ENCODE data around the gene PCSK1. TPM values are rescaled to one million over a fixed set of nuclear protein-coding genes. Genes with fewer than 3 reads are reported as not detected.

The PCSK1 gene
- total and polyA plus RNA-seq, 2 of the 8 experiments (the other 6 are each of a cell fraction or from before 2014, with no cell fraction given), result 1.3 to 3.2 TPM

DNA sequence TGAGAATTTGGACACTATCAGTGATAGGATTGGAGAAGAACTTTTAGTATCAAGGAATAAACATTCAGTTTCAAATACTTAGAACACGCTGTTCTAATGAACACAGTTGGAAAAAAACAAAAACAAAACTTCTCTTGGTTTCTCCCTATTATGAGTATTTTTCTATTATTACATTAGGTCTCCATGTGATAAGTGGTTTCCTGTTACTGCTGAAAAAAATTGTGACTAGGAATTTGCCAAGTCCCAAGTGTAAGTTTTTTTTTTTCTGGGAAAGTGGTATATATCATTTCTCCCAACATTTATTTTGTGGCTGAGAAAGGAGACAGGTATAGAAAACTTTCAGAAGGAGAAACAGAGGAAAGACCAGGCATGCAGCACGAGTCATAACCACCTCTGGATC is 41.1 kb downstream of the PCSK1 start:
- no peaks in the 10 kb centered on the region for H3K9me3 ChIP-seq (ENCODE audit: insufficient read depth in 2 of 2, low read depth in 1 of 2, low read length in 1 of 2)
- H2AK5ac ChIP-seq (ENCODE audit: low read depth, low read length), result no peak overlapping the region
- H3K4me1 ChIP-seq (replicated peaks in 1 of 4; ENCODE audit: control insufficient read depth in 3 of 4, insufficient read depth in 4 of 4, low read length in 3 of 4), result no peaks in the 10 kb centered on the region
- H3K23me2 ChIP-seq (ENCODE audit: low read depth, low read length), result no peaks in the 10 kb centered on the region
- no peaks in the 10 kb centered on the region for H3K27me3 ChIP-seq (replicated peaks in 1 of 4; ENCODE audit: control insufficient read depth in 3 of 4, extremely low read depth in 1 of 4, insufficient read depth in 3 of 4, low read length in 3 of 4)
- ChIA-PET POLR2A (ENCODE audit: partially characterized antibody) (no interaction called here), CTCF (ENCODE audit: partially characterized antibody) (interaction anchor here (0.6 kb wide), 1 partner anchor 310 kb away, joined by 4 read pairs; no protein-coding TSS in a partner anchor)
- no peak overlapping the region for H4K5ac ChIP-seq (ENCODE audit: insufficient read length, low read depth, low read length)
- no peak overlapping the region for H2BK120ac ChIP-seq (replicated peaks; ENCODE audit: low read depth, low read length)
- no peak overlapping the region for H3K9ac ChIP-seq (replicated peaks in 1 of 4; ENCODE audit: extremely low read depth in 1 of 4, low read depth in 3 of 4, low read length in 3 of 4)
- H3K56ac ChIP-seq (replicated peaks; ENCODE audit: insufficient read length, low read depth, low read length), result no peak overlapping the region
- H4K91ac ChIP-seq (replicated peaks; ENCODE audit: insufficient read length, low read length), result no peak overlapping the region
- H3K14ac ChIP-seq (ENCODE audit: insufficient read length), result no peak overlapping the region
- no peaks in the 10 kb centered on the region for H3K36me3 ChIP-seq (ENCODE audit: control insufficient read depth in 2 of 4, insufficient read depth in 4 of 4, low read length in 3 of 4)
- no peak overlapping the region for H2BK15ac ChIP-seq (ENCODE audit: low read length)
- H3K27ac ChIP-seq (ENCODE audit: low read depth, low read length), result no peak overlapping the region
- no peak overlapping the region for H3K18ac ChIP-seq (ENCODE audit: extremely low read depth, low read length)
- DNase-seq (ENCODE audit: low read depth in 1 of 2, low spot score in 2 of 2) (no peak), FAIRE-seq (no peak)
- no peak overlapping the region for H2BK20ac ChIP-seq (ENCODE audit: low read length)
- no peak overlapping the region for H2BK5ac ChIP-seq (ENCODE audit: low read depth, low read length)
- no peak overlapping the region for H2BK12ac ChIP-seq (ENCODE audit: low read depth, low read length)
- 94% methylated on average over 2 of the region's 2 CpGs; no CpG with 5 or more reads in 1 of the 2 experiments for WGBS, 2 experiments (ENCODE audit: extremely low coverage in 1 of 2, insufficient coverage in 1 of 2, insufficient read length in 1 of 2, insufficient replicate concordance in 2 of 2, low coverage in 1 of 2, low lambda C conversion rate in 2 of 2, missing lambda C conversion rate in 1 of 2)
- H4K8ac ChIP-seq (ENCODE audit: extremely low read depth, insufficient read depth, low read length), result no peak overlapping the region
- H3K23ac ChIP-seq (ENCODE audit: insufficient read length), result no peak overlapping the region
- no peak overlapping the region for H3K4ac ChIP-seq (replicated peaks; ENCODE audit: insufficient read length, low read depth, low read length)
- H4K20me1 ChIP-seq (replicated peaks in 1 of 2; ENCODE audit: control insufficient read depth in 1 of 2, insufficient read depth in 2 of 2, low read length in 2 of 2), result no peaks in the 10 kb centered on the region
- no peak overlapping the region for H3K4me2 ChIP-seq (ENCODE audit: insufficient read depth in 1 of 2, low read depth in 2 of 2, low read length in 2 of 2)
- H3K4me3 ChIP-seq (ENCODE audit: extremely low read depth in 1 of 4, insufficient read depth in 2 of 4, low read depth in 3 of 4, low read length in 4 of 4), result no peak overlapping the region
- no peak for TF ChIP-seq SRF (IDR thresholded peaks at IDR 0.05; ENCODE audit: low read depth, low read length)
- no peak for TF ChIP-seq CHD1 (IDR thresholded peaks at IDR 0.05; ENCODE audit: low read depth, low read length)
- no peak for TF ChIP-seq SP4 (IDR thresholded peaks at IDR 0.05; ENCODE audit: low read length)
- no peak for TF ChIP-seq TCF12 (IDR thresholded peaks at IDR 0.05; ENCODE audit: low read depth, low read length)
- H2AFZ ChIP-seq (ENCODE audit: low read length), result no peak overlapping the region
- H3K79me2 ChIP-seq (ENCODE audit: control insufficient read depth in 1 of 2, insufficient read depth in 2 of 2, low read length in 2 of 2), result no peaks in the 10 kb centered on the region
- no peaks in the 10 kb centered on the region for H3K79me1 ChIP-seq (ENCODE audit: low read depth, low read length)

Measured in H1 (cell line).